Loucy (cell line): Measurements from ENCODE around the gene EDIL3.

Source experiments
- CTCF ChIP-seq: fragments of 200-600 bp; sonication (generic); conservative IDR thresholded peaks from 2 replicates; pipeline ENCODE4 v1.5.1; 2014; ENCODE audit warnings: mild to moderate bottlenecking, antibody characterized with exemption, low read length
- EZH2phosphoT487 ChIP-seq: fragments of 200-600 bp; IDR thresholded peaks from 2 replicates; pipeline ENCODE4 v1.6.1; 2018; ENCODE audit warnings: antibody characterized with exemption, mild to moderate bottlenecking, moderate library complexity, borderline replicate concordance

- TF ChIP-seq CTCF, result no peak
- no peak for TF ChIP-seq EZH2phosphoT487
Observed at GRCh38 chr5:84163671-84164070, 221.0 kb downstream of the EDIL3 start.
